ENCODE data around the gene TGM5.

TGM5 gene

DNA sequence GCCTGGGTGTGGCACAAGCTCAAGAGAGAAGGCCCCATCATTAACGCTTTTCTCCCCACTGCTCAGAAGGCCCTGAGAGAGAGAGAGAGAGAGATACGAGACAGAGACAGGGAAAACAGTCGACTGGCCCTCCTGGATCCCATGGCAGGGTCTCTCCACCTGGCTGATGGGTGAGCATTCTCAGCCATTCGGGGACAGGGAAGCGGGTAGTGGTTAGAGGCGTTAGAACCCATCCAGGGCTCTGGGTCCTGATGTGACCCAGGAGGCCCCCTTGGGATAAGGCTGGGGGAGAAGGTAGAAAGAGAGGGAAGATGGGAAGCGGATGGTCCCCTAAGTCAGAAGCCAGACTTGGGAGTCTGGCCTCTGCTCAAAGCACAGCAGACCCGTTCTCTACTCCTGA lies 7.9 kb downstream of the TGM5 start:
- TF ChIP-seq, protein P1, sequence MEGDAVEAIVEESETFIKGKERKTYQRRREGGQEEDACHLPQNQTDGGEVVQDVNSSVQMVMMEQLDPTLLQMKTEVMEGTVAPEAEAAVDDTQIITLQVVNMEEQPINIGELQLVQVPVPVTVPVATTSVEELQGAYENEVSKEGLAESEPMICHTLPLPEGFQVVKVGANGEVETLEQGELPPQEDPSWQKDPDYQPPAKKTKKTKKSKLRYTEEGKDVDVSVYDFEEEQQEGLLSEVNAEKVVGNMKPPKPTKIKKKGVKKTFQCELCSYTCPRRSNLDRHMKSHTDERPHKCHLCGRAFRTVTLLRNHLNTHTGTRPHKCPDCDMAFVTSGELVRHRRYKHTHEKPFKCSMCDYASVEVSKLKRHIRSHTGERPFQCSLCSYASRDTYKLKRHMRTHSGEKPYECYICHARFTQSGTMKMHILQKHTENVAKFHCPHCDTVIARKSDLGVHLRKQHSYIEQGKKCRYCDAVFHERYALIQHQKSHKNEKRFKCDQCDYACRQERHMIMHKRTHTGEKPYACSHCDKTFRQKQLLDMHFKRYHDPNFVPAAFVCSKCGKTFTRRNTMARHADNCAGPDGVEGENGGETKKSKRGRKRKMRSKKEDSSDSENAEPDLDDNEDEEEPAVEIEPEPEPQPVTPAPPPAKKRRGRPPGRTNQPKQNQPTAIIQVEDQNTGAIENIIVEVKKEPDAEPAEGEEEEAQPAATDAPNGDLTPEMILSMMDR (IDR thresholded peaks at IDR 0.05; ENCODE audit: low read depth, low read length, missing control alignments) = no peak
- in situ Hi-C loops (cut with HindIII; ENCODE audit: low sequenced_read_pairs) = no loop called here
- no peak for DNase-seq (ENCODE audit: low read depth)
- no peak overlapping the region for H3K4me3 ChIP-seq (ENCODE audit: low read depth, low read length)

DNA sequence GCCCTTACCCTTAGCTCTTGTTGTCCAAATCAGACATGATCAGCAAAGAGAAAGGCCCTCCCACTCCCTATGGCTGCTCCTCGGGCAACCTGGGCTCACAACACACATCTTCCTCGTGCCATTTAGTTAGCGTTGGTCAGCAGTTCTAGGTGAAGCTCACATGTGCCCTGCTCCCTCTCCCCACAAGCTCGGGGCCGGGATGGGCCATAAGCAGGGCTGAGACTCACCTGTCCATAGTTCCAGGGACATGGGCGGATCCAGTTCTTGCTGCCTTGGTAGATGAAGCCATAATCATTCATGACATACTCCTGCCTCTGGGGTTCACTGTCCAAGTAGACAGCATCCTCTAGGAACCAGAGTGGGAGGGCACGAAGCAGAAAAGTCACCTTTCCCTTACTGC lies 10.4 kb downstream of the TGM5 start:
- in situ Hi-C loops (cut with HindIII; ENCODE audit: low sequenced_read_pairs) = no loop called here
- DNase-seq (ENCODE audit: low read depth) = no peak
- TF ChIP-seq, protein P1 (IDR thresholded peaks at IDR 0.05; ENCODE audit: low read depth, low read length, missing control alignments) = no peak
- H3K4me3 ChIP-seq (ENCODE audit: low read depth, low read length) = no peak overlapping the region

DNA sequence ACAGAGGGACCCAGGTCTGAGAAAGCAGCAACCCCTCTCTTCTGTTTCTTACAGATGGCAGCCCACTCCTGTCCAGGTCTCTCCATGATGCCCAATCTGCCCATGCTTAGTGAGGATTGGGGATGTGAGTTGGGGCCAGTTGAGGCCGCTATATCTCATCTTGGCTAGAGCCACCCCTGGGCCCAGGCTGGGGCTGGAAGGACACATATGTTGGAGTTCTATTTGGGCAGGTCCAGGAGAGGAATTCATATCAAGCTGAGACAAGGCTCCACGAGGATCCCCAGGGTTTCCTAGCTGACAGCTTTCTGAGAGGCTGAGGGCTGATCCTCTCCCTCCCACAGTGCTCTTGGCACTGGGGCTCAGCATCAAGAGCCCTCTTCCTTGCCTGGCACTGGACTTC lies 11.4 kb downstream of the TGM5 start:
- DNase-seq (ENCODE audit: low read depth) = no peak
- TF ChIP-seq, protein P1 (IDR thresholded peaks at IDR 0.05; ENCODE audit: low read depth, low read length, missing control alignments) = no peak
- in situ Hi-C loops (cut with HindIII; ENCODE audit: low sequenced_read_pairs) = no loop called here
- no peak overlapping the region for H3K4me3 ChIP-seq (ENCODE audit: low read depth, low read length)

DNA sequence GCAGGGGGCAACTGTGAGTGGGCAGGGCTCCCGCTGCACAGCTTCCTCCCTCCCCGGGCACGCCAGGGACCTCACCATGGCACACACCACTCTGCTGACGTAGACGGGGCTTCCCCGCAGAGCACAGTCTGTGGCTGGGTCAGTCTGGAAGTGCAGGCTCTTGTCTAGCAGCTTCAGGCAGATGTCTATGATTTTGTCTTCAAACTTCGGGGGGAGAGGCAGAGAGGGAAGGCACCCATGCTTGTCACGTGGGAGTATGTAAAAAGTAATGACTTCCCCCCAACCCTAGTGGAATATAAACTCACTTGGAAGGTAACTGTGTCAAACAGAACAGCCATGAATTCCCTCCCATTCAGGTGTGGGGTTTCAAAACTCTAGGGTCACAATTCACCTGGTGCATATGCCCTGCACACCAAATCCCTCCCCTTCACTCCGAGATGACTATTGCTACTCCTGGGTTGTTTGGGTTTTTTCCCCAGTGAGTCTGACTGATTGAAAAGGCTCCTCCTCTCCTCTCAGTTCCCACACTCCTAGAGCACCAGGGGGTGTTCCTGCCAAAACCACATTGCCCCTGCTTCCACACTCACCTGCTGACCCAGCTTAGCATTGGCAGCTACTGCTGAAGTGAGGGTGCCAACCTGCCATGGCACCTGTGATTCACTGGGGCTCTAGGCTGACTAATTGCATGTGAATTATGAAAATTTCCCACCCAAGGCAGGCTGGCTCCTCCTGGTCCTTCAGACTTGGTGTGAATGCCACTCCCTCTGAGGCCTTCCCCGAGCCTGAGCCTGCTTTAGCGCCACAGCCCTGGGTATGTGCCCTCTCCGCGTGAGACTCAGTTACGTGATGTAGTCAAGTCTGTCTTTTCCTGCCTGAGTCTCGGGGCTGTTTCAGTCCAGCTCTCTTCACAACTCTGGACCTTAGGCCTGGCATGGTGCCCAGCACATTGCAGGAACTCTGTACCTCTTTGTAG lies 13.0 kb downstream of the TGM5 start:
- H3K4me3 ChIP-seq (ENCODE audit: low read depth, low read length) = no peak overlapping the region
- in situ Hi-C loops (cut with HindIII; ENCODE audit: low sequenced_read_pairs) = loop anchor here (5.0 kb wide), 1 partner anchor 46 kb away; no protein-coding TSS in a partner anchor
- TF ChIP-seq, protein P1 (IDR thresholded peaks at IDR 0.05; ENCODE audit: low read depth, low read length, missing control alignments) = no peak
- DNase-seq (ENCODE audit: low read depth) = peak; percentile 56

DNA sequence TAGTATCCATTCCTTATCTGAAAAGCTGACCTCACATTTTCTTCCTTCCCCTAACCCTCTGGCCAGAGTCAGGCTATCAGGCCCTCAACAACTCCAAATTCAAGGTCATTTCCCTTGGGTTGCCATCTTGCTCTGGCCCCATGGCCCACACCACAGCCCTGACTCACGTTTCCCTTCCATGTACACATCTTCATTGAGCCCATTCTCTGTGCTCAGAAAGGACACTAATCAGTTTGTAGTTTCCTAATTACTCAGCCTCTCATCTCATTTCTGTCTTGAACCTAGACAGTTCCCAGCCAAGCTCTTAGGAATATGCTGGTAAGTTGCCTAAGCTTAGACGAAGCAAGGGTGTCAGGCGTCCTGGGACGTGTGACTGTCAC lies 14.9 kb downstream of the TGM5 start:
- no peak for DNase-seq (ENCODE audit: low read depth)
- in situ Hi-C loops (cut with HindIII; ENCODE audit: low sequenced_read_pairs) = loop anchor here (5.0 kb wide), 1 partner anchor 45 kb away; no protein-coding TSS in a partner anchor
- TF ChIP-seq, protein P1 (IDR thresholded peaks at IDR 0.05; ENCODE audit: low read depth, low read length, missing control alignments) = no peak
- no peak overlapping the region for H3K4me3 ChIP-seq (ENCODE audit: low read depth, low read length)

DNA sequence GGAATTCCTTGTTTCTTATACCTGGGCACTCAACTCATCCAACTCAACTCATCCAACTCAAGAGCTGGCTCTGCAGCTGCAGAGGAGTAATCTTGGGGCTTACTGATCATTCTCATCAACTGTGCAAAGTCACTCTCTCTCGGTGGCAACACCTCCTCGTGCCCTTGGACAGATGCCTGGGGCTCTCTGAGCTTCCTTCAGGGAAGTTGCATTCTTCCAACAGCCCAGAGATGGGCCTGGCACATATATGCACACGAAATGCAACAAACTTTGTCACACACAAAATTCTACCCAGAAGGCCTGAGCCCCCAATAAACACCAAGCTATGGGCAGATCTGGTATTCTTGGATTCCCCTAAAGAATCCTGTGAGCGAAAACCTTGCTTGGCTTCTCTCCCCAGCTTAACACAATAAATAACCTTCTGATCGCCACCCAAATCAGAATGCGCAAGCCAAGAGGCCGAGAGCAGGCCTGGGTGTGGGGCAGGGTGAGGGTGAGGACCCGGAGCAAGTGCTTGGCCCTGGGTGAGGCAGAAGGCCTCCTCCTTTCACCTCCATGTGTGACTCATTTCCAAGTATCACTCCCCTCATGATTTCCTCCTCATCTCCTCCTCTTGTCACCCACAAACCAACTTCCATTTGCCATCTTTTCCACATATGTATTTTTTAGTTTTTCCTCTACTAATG lies 15.4 kb downstream of the TGM5 start:
- in situ Hi-C loops (cut with HindIII; ENCODE audit: low sequenced_read_pairs) = loop anchor here (5.0 kb wide), 1 partner anchor 44 kb away; no protein-coding TSS in a partner anchor
- no peak for DNase-seq (ENCODE audit: low read depth)
- TF ChIP-seq, protein P1 (IDR thresholded peaks at IDR 0.05; ENCODE audit: low read depth, low read length, missing control alignments) = no peak
- no peak overlapping the region for H3K4me3 ChIP-seq (ENCODE audit: low read depth, low read length)
